GM12873 (cell line): ENCODE measurements around the gene DTX3L.

ENCODE experiments used
- CTCF ChIP-seq: IDR thresholded peaks from 2 replicates; pipeline ENCODE4 v1.5.1; 2012; ENCODE audit warnings: low read depth, mild to moderate bottlenecking, moderate library complexity, low read length, control low read depth; ENCODE audit not compliant: insufficient read depth; ENCODE audit errors: missing control alignments

Gene DTX3L

GRCh38 chr3:122560680-122561079, 3.5 kb upstream of the DTX3L start:
- TF ChIP-seq CTCF = peak; percentile 74

- no peak for TF ChIP-seq CTCF
Observed at GRCh38 chr3:122562923-122563716, 1.0 kb upstream of the DTX3L start.

- no peak for TF ChIP-seq CTCF
Observed at GRCh38 chr3:122563717-122564025, 467 bp upstream of the DTX3L start.

- no peak for TF ChIP-seq CTCF
Observed at GRCh38 chr3:122568755-122569154, 4.6 kb downstream of the DTX3L start.

GRCh38 chr3:122572940-122573412, 8.8 kb downstream of the DTX3L start:
- no peak for TF ChIP-seq CTCF

- TF ChIP-seq CTCF = no peak
Observed at GRCh38 chr3:122576174-122576940, 12.2 kb downstream of the DTX3L start.

GRCh38 chr3:122577409-122578031, 13.4 kb downstream of the DTX3L start, which contains the start of gene PARP15:
TSS of gene PARP15 (plus strand) at chr3:122577650. CDS start at chr3:122577668, 18 bp downstream.
- TF ChIP-seq CTCF = no peak
